ENCODE data around the gene ANO1.

Gene ANO1

GRCh38 chr11:70107756-70108155 lies 29.6 kb downstream of the ANO1 start:
- DNase-seq (ENCODE audit: low read depth) = no peak
- no peak for TF ChIP-seq CTCF (conservative IDR thresholded peaks at IDR 0.05; ENCODE audit: low read length)
- H3K4me3 ChIP-seq (ENCODE audit: low read length) = no peak overlapping the region

- no peak for TF ChIP-seq CTCF (conservative IDR thresholded peaks at IDR 0.05; ENCODE audit: low read length)
- peak; percentile 47 for DNase-seq (ENCODE audit: low read depth)
Observed at GRCh38 chr11:70108250-70108649, 30.1 kb downstream of the ANO1 start.

GRCh38 chr11:70109006-70109405 lies 30.9 kb downstream of the ANO1 start:
- no peak for TF ChIP-seq CTCF (conservative IDR thresholded peaks at IDR 0.05; ENCODE audit: low read length)
- H3K4me3 ChIP-seq (ENCODE audit: low read length) = no peak overlapping the region
- peak; percentile 44 for DNase-seq (ENCODE audit: low read depth)

More at GRCh38 chr11:70108250-70108649, 30.1 kb downstream of the ANO1 start:
- H3K4me3 ChIP-seq (ENCODE audit: low read length) = no peak overlapping the region

GRCh38 chr11:70109903-70110302 lies 31.8 kb downstream of the ANO1 start:
- DNase-seq (ENCODE audit: low read depth) = no peak
- no peak overlapping the region for H3K4me3 ChIP-seq (ENCODE audit: low read length)
- no peak for TF ChIP-seq CTCF (conservative IDR thresholded peaks at IDR 0.05; ENCODE audit: low read length)

- DNase-seq (ENCODE audit: low read depth) = no peak
- no peak overlapping the region for H3K4me3 ChIP-seq (ENCODE audit: low read length)
- no peak for TF ChIP-seq CTCF (conservative IDR thresholded peaks at IDR 0.05; ENCODE audit: low read length)
Observed at GRCh38 chr11:70110538-70111055, 32.5 kb downstream of the ANO1 start.

GRCh38 chr11:70111269-70112016 lies 33.3 kb downstream of the ANO1 start:
- TF ChIP-seq CTCF (conservative IDR thresholded peaks at IDR 0.05; ENCODE audit: low read length) = no peak
- DNase-seq (ENCODE audit: low read depth) = peak; percentile 67
- no peak overlapping the region for H3K4me3 ChIP-seq (ENCODE audit: low read length)

GRCh38 chr11:70112017-70112434 lies 33.9 kb downstream of the ANO1 start:
- no peak overlapping the region for H3K4me3 ChIP-seq (ENCODE audit: low read length)
- DNase-seq (ENCODE audit: low read depth) = peak; percentile 11
- no peak for TF ChIP-seq CTCF (conservative IDR thresholded peaks at IDR 0.05; ENCODE audit: low read length)
